Activated naive CD4-positive, alpha-beta T cell treated with anti-CD3 and anti-CD28 coated beads, Interleukin-2, amount 50 U/mL, for 16 hours (primary cell): Measurements from ENCODE around the gene UNG.
"Not testable (repeated sequence)": the region's sequence is repeated elsewhere in the genome, so short reads cannot be mapped to it uniquely, and the experiment has no call there.

Experiments
- DNase-seq: peaks from one replicate; pipeline ENCODE4 v3.0.0-alpha.2; 2020

UNG gene

DNA sequence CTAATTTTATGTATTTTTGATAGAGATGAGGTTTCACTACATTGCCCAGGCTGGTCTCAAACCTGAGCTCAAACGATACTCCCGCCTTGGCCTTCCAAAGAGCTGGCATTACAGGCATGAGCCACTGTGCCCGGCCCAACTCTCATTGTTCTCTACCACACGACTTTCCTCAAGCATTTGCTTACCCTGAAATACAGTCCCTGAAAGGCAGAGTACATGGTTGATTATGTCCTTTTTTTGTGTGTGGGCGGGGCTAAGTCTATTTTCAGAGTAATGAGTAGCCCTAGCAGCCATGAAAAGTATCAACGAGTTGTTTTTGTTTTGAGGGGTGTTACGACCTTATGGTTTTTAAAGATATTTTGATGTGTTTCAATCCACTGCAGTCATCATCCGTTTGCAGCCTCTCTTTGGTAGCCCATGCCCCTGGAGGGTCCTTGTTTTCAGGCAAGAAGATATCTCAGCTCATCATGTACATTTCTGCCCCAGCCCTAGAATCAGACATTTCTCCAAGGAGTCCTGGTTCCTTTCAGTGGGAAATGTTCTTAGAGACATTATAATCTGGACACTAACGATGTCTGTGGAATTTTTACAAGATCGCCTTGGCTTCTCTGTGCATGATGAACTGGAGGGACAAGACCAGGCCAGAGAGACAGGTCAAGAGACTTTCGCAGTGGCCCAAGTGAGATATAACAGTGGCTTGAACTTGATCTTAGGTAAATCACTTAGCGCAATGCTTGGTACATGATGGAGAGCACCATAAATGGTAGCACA, 27.7 kb downstream of the UNG start:
- no peak for DNase-seq

DNA sequence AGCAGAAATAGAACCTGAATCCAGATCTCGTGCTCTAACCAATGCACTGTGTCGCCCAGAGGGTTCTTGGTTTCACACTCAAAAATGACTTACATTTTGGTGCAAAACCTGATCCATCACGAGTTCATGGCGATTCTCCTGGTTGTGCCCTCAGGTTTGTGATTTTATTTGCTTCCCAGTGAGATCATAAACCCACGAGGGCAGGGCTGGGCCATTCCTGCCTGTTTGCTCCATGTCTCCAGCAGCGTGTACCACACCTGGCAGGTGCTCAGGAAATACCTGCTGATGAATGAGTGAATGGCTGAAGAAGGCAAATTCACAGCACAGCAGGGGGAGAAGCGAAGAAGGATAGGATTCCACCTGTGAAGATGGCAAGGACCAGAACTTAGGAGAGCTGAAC, 28.4 kb downstream of the UNG start:
- no peak for DNase-seq

DNA sequence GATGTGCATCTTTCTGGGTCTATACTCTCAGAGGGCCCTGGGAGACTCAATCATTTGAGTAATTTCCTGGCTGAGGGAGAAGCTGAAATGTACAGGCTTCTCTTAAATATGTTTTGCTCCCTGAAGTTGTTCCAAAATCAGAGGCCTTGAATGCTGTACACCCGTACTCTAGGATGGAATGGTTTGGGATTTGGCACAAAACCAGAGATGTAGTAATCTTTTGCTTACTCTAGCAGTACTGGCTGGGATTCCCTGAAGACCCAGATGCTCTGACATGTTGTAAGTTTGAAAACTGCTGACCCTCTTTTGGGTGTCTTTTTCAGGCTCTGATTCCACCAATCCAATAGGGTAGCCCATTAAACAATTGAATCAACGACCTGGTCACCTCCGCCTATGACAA, 29.4 kb downstream of the UNG start:
- no peak for DNase-seq

DNA sequence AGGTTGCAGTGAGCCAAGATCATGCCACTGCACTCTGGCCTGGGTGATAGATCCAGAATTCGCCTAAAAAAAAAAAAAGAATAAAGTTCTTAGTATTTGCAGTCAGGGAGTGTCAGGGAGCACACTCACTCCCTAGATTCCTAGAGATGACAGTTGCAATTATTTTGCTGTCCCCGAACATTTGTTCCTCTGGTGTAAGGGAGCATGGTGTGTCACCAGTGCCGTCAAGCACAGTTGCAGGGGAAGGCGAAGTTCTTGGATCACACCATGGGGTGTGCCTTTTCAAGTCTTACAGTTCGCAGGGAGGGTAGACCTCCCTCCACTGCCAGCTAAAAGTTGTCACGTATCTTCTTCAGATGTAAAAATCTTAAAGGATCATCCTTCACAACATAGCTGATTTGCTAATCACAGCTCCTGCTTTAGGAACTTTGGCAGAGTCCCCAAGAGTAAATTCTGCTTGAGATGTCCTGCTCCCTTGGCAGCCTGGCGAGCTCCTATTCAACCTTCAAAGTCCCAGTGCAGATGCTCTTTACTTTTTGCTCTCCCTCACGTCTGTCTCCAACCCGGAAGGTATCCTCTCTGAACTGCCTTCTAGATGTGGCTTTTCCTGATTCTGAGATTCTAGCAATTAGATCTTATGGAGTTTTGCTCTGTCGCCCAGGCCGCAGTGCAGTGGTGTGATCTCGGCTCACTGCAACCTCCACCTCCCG, 30.3 kb downstream of the UNG start:
- DNase-seq, result no peak

DNA sequence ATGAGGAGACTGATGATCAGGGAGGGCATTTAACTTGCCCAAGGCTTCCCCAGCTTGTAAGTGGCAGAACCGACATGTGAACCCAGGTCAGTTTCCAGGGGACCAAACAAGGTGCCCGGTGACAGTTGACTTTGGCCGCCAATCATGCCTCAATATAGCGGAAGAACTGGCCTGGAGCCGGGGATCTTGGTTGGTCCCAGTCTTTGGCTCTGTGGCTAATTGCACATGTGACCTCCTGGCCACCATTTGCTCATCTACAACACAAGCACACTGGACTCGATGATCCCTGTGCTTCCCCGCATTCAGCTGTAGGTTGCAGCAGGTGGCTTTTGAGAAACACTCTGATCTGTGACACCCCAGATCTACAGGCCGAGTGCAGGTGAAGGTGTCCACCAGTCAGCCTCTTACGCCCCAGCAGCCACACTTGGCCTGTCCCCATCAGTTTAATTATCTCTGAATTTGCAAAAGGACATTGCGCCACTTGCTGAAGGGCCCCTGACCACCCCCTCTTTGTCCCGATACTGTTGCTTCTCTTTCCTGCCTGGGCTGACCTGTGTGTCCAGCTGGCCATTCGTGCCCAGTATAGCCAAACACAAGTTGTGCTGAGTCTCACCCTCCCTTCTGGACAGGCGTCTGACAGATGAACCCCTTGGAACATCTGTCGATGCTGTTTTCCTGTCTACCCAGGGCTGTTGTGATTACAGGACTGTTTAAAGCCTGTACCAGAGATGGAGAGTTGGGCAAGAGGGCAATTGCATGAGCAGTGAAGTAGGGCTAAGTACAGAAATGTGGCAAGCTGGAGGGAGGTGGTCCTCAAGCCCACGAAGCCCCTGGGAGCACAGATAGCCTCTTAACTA, 33.1 kb downstream of the UNG start:
- no peak for DNase-seq

DNA sequence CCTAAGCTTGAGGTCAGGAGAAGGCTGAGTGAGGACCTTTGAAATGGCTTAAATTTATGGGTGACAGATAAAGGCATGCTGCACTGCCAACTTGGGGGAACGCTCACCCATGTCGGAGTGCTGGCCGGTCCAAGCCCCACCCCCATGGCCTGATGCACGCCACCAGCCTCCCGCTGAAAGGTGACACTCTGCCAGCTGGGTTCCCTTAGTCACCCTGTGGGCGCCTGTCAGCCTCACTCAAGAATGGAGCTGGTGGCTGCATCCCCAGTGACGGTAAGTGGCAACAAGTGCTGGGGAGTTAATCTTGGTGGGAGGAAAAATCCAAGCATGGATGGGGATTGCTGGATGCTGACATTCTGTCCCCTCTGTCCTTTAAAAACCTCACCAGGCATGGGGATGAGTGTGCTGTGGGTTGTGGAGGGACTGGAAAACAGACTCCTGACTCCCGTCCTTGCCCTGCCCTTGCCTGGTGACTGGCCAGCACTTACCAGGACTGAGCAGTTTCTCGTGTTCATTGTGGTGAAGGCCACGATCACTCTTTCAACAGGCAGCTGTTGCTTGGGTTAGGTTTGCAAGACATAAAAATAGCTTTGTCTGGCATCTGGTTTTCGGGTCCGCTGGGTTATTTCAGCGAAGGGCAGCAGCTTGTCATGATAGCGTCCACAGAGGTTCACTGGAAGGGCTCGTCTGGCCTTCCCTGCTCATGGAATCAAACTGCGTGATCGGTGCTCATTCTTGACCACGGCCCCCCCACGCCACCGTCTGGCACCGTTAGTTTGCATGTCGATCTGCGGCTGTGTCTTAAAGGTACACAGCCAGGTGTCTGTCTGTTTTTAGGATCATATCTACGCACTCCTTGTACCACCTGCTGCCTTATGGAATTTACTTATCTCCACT, 34.0 kb downstream of the UNG start:
- DNase-seq, result no peak

DNA sequence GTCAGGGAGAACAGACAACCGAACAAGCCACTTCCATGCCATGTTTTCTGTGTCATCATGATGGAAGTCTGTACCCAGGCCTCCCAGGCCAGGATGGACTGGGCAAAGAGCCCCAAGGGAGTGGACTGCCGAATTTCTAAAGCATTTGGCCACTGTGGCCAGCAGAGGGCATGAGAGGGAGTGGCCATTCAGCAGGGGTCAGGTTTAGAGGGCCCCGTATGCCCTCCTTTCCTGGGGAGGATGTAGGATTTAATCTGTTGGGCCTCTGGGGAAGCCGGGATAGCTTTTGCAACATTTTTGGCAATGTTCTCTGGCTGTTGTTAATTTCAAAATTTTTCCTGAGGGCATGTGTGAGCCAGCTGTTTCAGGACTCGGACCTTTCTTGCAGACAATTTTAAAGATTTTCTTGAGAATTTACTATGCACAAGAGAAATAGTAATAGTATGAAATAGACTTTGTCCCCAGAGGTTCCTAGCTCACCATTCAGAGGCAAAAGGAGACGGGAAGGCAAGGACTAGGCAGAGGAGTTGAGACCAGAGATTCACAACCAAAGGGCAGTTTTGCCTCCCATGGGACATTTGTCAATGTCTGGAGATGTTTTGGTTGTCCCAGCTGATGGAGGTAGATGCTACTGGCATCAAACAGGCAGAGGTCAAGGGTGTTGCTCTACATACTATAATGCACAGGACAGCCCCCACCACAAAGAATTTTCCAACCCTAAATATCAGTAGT, 37.0 kb downstream of the UNG start:
- DNase-seq, result no peak

DNA sequence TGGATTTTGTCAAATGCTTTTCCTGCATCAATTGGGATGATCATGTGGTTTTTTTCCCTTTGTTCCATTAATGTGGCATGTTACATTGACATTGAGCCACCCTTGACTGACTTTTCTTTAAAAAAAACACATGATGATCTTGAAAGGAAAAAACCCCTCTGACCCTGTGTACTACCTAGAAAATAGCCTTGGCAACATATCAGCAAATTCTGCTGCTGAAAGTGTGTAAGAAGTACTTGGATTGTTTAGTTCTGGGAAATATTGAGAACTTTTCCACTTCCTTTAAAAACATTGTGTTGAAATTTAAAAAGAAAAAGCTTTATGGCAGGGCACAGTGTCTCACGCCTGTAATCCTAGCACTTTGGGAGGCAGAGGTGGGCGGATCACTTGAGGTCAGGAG, 39.7 kb downstream of the UNG start:
- no peak for DNase-seq

DNA sequence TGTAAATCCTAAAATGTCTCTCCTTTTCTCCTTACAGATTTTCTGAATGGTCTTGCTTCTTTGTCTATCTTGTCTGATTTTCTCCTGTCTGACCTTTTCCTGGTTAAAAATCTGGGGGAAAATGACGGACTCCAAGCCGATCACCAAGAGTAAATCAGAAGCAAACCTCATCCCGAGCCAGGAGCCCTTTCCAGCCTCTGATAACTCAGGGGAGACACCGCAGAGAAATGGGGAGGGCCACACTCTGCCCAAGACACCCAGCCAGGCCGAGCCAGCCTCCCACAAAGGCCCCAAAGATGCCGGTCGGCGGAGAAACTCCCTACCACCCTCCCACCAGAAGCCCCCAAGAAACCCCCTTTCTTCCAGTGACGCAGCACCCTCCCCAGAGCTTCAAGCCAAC, 42.0 kb downstream of the UNG start:
- no peak for DNase-seq

DNA sequence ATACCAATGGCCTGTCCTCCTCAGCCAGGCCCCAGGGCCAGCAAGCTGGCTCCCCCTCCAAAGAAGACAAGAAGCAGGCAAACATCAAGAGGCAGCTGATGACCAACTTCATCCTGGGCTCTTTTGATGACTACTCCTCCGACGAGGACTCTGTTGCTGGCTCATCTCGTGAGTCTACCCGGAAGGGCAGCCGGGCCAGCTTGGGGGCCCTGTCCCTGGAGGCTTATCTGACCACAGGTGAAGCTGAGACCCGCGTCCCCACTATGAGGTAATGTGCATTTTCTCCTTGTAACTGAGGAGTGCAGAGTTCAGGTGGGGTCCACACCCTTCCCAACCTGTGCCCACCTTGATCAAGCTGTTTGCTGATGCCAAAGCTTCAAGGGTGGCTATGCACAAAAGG, 42.4 kb downstream of the UNG start:
- DNase-seq, result no peak

DNA sequence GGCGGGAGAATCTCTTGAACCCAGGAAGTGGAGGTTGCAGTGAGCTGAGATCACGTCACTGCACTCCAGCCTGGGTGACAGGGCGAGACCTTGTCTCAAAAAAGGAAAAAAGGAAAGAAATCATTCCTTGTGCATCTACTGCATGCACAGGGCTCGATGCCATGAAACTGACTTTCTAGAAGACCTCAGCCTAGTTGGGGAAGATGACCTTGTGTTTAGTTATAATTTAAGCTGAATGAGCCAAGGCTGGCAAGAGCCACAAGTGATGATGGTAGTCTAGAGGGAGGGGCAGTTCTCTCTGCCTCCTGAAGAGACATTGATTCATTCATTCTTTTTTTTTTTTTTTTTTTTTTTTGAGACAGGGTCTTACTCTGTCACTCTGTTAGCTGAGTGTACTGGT, 43.2 kb downstream of the UNG start:
- no peak for DNase-seq

DNA sequence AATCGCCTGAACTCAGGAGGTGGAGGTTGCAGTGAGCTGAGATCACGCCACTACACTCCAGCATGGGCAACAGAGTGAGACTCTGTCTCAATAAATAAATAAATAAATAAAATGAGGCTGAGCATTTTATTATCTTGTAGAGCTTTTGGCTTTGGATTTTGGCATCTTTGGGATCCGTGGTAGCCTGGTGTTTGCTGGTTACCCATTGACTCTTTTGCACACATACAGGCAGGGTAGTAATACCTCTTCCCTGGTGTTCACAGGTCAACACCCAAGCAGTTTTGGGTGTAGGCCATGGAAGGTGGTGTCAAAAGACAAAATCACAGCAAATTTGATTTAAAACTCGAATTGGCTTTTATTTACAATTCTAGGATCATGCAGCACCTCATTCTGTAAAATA, 46.8 kb downstream of the UNG start:
- DNase-seq, result no peak

DNA sequence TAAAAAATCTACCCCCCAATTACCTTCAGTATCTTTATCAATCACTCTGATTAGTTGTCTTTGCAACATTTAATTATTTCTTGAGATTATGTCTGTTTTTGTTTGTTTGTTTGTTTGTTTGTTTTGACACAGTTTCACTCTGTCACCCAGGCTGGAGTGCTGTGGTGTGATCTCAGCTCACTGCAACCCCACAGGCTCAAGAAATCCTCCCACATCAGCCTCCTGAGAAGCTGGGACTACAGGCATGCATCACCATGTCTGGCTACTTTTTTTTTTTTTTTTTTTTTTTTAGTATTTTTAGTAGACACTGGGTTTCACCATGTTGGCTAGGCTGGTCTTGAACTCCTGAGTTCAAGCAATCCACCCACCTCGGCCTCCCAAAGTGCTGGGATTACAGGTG, 49.7 kb downstream of the UNG start:
- not testable (repeated sequence) for DNase-seq

DNA sequence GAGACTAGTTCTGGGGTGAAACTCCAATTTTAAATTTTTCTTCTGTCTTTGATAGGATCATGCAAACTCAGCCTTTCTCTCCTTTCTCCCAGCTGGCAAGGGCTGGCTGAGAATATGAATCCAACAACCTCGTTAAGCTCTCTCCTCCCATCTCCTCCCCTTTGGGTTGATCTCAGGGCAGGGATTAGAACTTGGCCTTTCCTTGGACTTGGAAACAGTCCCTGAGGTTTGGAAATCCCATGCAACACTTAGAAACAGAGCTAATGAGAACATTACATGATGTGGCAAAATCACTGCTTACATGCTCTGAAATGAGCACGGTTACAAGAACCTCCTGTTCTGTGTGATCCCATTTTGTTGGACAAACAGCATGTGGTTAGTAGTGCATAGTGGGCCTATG, 50.6 kb downstream of the UNG start:
- no peak for DNase-seq

DNA sequence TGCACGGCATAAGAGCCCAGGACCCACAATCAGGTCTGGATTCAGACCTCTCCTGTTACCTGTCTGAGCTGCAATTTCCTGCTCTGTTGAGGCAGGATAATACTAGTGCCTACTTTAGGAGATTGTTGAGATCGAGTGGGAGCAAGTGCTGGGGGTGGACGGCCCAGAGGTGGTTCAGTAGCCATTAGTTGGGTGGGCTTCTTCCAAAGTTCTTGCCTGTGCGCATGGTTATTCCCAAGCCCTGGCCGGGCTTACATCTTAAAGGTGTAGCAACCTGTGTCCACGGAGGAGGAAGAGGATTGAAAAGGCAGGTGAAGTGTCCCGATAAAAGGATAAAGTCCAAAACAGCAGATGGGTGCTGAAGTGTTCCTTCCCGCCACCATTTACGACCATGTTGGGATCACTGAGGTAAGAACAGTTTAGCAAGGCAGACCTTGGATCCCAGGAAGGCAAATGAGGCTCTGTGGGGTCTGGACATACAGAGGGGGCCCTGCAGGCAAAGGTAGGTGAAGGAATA, 52.8 kb downstream of the UNG start:
- no peak for DNase-seq

DNA sequence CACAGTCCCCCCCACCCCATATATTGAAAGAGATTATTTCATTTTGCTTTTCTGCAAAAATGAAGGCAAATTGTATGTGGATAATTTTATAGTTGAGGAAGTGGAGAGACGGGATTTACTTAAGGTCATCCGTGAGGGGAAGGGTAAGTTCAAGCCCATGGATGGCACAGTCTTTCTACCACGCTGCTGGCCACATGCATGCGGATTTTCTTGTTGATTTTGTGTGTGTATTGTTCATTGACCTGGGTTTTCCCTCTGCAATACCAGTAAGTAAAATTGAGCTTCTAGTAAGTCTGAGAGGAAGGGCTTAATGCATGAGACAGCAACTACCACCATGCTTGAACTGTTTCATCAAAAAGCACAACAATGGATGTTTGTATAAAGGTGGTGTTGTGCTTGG, 54.1 kb downstream of the UNG start:
- DNase-seq, result no peak

DNA sequence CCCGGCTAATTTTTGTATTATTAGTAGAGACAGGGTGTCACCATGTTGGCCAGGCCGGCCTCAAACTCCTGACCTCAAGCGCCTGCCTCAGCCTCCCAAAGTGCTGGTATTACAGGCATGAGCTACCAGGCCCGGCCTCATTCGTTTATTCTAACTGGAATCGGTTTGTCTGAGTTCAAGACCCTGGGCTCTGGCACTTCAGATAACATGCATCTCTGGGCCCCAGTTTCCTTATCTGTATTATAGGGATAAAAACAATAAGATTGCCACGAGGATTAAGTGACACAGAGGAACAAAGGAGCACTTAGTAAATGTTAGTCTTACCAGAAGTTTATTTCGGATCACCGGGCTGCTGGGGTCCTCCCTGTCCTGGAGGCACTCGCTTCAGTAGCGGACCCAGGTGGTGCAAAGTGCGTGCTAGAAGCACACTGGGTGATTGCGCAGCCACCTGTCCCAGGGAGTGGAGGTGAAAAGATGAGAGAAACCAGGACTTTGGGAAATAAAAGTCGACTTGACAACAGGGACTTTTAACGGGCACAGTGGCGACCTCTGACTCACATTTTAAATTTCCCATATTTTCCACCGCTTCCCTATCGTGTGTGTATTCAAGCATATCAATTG, 56.5 kb downstream of the UNG start:
- no peak for DNase-seq

DNA sequence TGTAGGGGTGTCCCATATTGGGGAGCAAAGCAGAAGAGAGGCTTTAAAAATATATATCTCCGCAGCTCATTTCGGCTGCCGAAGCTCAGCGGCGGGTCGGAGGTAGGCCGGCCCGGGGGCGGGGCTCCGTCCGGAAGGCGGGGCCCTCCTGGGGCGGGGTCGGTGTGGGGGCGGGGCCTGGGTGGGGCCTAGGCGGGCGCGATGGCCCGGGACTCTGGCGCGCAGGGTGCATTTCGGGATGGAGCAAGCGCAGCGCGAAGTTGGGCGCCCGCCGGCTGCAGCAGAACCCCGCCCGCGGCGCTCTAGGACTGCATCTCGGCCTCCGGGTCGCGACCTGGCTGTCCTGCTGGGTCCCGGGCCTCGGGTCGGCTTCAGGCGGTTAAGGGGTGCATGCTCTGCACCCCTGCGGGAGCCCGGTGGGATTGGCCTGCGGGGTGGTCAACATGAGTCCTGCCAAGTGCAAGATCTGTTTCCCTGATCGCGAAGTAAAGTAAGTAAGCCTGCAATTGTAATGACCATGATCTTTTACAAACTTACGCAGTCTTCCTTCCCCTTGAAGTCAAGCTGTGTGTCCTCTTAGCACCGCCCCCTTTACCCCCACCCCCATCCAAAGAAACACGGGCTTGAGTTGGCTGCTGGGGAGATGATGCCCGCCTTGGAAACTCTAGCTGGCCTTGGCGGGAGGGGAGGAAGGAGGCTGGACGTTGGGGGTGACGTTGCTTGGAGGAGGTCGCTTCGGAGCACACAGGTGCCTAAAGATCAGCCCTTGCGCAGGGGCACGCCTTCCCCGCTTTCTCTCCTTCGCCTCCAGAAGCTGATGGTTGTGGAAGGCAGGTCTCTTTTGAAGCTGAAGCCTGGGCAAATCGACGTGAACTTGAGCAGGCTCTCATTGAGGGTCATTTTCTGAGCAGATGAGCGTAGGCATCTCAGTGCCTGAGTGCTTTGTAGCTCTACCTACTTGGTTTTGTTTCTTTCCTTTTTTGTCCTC, 57.3 kb downstream of the UNG start:
- DNase-seq, result peak; percentile 74

DNA sequence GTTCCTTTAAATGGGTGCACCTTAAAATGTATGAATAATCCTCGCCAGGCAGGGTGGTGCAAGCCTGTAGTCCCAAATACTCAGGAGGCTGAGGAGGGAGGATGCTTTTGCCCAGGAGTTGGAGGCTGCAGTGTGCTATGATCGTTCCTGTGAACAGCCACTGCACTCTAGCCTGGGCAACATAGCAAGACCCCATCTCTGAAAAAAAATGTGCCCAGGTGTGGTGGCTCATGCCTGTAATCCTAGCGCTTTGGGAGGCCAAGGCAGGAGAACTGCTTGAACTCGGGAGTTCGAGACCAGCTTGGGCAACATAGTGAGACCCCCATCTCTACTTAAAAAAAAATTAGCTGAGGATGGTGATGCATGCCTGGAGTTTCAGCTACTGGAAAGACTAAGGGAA, 58.6 kb downstream of the UNG start:
- no peak for DNase-seq

DNA sequence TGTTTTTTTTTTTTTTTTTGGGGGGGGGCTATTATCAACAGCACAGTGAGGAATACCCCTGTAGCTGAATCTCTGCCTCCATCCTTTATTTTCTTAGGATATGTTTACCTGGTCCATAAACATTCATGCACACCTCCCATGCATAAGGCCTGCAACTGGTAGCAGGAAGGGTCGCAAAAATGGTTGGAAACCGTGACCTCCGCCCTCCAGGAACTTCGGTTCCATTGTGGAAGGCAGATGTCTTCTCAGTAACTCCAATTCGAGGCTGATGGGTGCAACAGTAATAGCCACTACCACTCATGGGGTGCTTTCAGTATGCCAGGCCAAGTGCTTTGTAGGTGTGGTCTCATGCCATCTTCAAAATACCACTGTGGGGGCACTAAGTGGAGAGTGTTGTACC, 59.2 kb downstream of the UNG start:
- DNase-seq, result no peak
